Measurements from ENCODE around the gene IFI16. TPM values are rescaled to one million over a fixed set of nuclear protein-coding genes. Genes with fewer than 3 reads are reported as not detected.

The IFI16 gene
- total and polyA plus RNA-seq, 10 of the 15 experiments (the other 5 are each of a cell fraction or from before 2014, with no cell fraction given): 120 to 375 (median 188) TPM

- peak; percentile 95 for TF ChIP-seq ATF2 (IDR thresholded peaks at IDR 0.05; ENCODE audit: low read length)
- TF ChIP-seq SREBF2 (IDR thresholded peaks at IDR 0.05; ENCODE audit: low read length): no peak
- TF ChIP-seq MEF2B (IDR thresholded peaks at IDR 0.05; ENCODE audit: partially characterized antibody, poor library complexity, severe bottlenecking): peak; percentile 96
- no peak for TF ChIP-seq NR2C2 (IDR thresholded peaks at IDR 0.05; ENCODE audit: borderline replicate concordance, control insufficient read depth, insufficient read length, low read depth)
- TF ChIP-seq, protein P1, sequence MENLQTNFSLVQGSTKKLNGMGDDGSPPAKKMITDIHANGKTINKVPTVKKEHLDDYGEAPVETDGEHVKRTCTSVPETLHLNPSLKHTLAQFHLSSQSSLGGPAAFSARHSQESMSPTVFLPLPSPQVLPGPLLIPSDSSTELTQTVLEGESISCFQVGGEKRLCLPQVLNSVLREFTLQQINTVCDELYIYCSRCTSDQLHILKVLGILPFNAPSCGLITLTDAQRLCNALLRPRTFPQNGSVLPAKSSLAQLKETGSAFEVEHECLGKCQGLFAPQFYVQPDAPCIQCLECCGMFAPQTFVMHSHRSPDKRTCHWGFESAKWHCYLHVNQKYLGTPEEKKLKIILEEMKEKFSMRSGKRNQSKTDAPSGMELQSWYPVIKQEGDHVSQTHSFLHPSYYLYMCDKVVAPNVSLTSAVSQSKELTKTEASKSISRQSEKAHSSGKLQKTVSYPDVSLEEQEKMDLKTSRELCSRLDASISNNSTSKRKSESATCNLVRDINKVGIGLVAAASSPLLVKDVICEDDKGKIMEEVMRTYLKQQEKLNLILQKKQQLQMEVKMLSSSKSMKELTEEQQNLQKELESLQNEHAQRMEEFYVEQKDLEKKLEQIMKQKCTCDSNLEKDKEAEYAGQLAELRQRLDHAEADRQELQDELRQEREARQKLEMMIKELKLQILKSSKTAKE (IDR thresholded peaks at IDR 0.05; ENCODE audit: low read depth, poor library complexity, severe bottlenecking): peak; percentile 53
- TF ChIP-seq IRF4 (IDR thresholded peaks at IDR 0.05; ENCODE audit: low read depth, low read length): peak; percentile 92
- TF ChIP-seq RAD51 (IDR thresholded peaks at IDR 0.05): no peak
- no peak for TF ChIP-seq SMC3 (IDR thresholded peaks at IDR 0.05; ENCODE audit: borderline replicate concordance, low read length)
- 0 out of 2 replicates have a peak, but pooled peaks have one; percentile 31 for TF ChIP-seq CHD2 (IDR thresholded peaks at IDR 0.05; ENCODE audit: borderline replicate concordance, low read depth, low read length)
- no peak for TF ChIP-seq SP1 (IDR thresholded peaks at IDR 0.05; ENCODE audit: low read depth, low read length)
- peak; percentile 88 for TF ChIP-seq CBX5 (IDR thresholded peaks at IDR 0.05; ENCODE audit: low read depth)
- 0 out of 2 replicates have a peak, but pooled peaks have one; percentile 21 for TF ChIP-seq GATAD2B (conservative IDR thresholded peaks at IDR 0.05; ENCODE audit: low read depth)
- no peak for TF ChIP-seq SRF (IDR thresholded peaks at IDR 0.05; ENCODE audit: low read depth in 2 of 2, low read length in 2 of 2)
- no peak for TF ChIP-seq CREB1 (IDR thresholded peaks at IDR 0.05; ENCODE audit: low read depth)
- TF ChIP-seq ZBTB33 (IDR thresholded peaks at IDR 0.05): no peak
- no peak for TF ChIP-seq RAD21 (IDR thresholded peaks at IDR 0.05; ENCODE audit: insufficient read depth, low read depth, low read length)
- no peak for TF ChIP-seq FOXK2 (IDR thresholded peaks at IDR 0.05)
- TF ChIP-seq, protein P2, sequence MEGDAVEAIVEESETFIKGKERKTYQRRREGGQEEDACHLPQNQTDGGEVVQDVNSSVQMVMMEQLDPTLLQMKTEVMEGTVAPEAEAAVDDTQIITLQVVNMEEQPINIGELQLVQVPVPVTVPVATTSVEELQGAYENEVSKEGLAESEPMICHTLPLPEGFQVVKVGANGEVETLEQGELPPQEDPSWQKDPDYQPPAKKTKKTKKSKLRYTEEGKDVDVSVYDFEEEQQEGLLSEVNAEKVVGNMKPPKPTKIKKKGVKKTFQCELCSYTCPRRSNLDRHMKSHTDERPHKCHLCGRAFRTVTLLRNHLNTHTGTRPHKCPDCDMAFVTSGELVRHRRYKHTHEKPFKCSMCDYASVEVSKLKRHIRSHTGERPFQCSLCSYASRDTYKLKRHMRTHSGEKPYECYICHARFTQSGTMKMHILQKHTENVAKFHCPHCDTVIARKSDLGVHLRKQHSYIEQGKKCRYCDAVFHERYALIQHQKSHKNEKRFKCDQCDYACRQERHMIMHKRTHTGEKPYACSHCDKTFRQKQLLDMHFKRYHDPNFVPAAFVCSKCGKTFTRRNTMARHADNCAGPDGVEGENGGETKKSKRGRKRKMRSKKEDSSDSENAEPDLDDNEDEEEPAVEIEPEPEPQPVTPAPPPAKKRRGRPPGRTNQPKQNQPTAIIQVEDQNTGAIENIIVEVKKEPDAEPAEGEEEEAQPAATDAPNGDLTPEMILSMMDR (IDR thresholded peaks at IDR 0.05 in 2 of 3, conservative IDR thresholded peaks at IDR 0.05 in 1 of 3; ENCODE audit: control insufficient read depth in 2 of 3, extremely low read depth in 1 of 3, insufficient read depth in 1 of 3, low read depth in 3 of 3, low read length in 3 of 3): no peak
- TF ChIP-seq POLR2AphosphoS2 (IDR thresholded peaks at IDR 0.05; ENCODE audit: low read depth, low read length): no peak
- TF ChIP-seq, protein P3, sequence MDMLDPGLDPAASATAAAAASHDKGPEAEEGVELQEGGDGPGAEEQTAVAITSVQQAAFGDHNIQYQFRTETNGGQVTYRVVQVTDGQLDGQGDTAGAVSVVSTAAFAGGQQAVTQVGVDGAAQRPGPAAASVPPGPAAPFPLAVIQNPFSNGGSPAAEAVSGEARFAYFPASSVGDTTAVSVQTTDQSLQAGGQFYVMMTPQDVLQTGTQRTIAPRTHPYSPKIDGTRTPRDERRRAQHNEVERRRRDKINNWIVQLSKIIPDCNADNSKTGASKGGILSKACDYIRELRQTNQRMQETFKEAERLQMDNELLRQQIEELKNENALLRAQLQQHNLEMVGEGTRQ (IDR thresholded peaks at IDR 0.05; ENCODE audit: borderline replicate concordance, low read depth, low read length): no peak
These were observed 58.3 kb downstream of the IFI16 start (continued) for GRCh38 chr1:159067699-159068621.
